HepG2 (cell line): ENCODE results near the gene PRR15L. TPM values are rescaled to one million over a fixed set of nuclear protein-coding genes. Genes with fewer than 3 reads are reported as not detected.
A peak's percentile ranks its signal among the peaks of the same experiment; 100 is the strongest.

Experiments used
- NFAT5 ChIP-seq: sonication (generic); formaldehyde crosslinking; IDR thresholded peaks from 2 replicates; pipeline ENCODE4 v1.4.0; 2020; ENCODE audit warnings: missing genetic modification reagents
- NFIB ChIP-seq: sonication (generic); formaldehyde crosslinking; IDR thresholded peaks from 2 replicates; pipeline ENCODE4 v1.9.0; 2021; ENCODE audit warnings: missing genetic modification reagents, mild to moderate bottlenecking, borderline replicate concordance
- NR2C2 ChIP-seq: sonication (generic); formaldehyde crosslinking; IDR thresholded peaks from 2 replicates; pipeline ENCODE4 v1.4.0; 2020; ENCODE audit warnings: missing genetic modification reagents, mild to moderate bottlenecking, moderate library complexity, borderline replicate concordance
- PCBP2 ChIP-seq: fragments of 200-400 bp; formaldehyde crosslinking; optimal IDR thresholded peaks from 2 replicates; pipeline ENCODE3; 2018; ENCODE audit warnings: low read length, low read depth; ENCODE audit not compliant: poor library complexity, severe bottlenecking
- PRMT3 ChIP-seq: sonication (generic); formaldehyde crosslinking; IDR thresholded peaks from 2 replicates; pipeline ENCODE4 v1.8.1; 2022; ENCODE audit warnings: low read depth, mild to moderate bottlenecking, moderate library complexity, missing genetic modification reagents, borderline replicate concordance
- SMARCC2 ChIP-seq: fragments of 450-650 bp; IDR thresholded peaks from 2 replicates; pipeline ENCODE4 v1.6.1; 2017; ENCODE audit warnings: antibody characterized with exemption, mild to moderate bottlenecking
- TEAD2 ChIP-seq: sonication (generic); formaldehyde crosslinking; IDR thresholded peaks from 2 replicates; pipeline ENCODE4 v1.9.0; 2021; ENCODE audit warnings: missing genetic modification reagents
- ZBTB43 ChIP-seq: sonication (generic); formaldehyde crosslinking; conservative IDR thresholded peaks from 2 replicates; pipeline ENCODE4 v1.4.0; 2020; ENCODE audit warnings: missing genetic modification reagents
- ZBTB44 ChIP-seq: sonication (generic); formaldehyde crosslinking; IDR thresholded peaks from 2 replicates; pipeline ENCODE4 v1.4.0; 2020; ENCODE audit warnings: missing genetic modification reagents
- ZFP36 ChIP-seq: fragments of 150-350 bp; IDR thresholded peaks from 2 replicates; pipeline ENCODE4 v1.6.1; 2018; ENCODE audit warnings: borderline replicate concordance, low read length, low read depth; ENCODE audit not compliant: partially characterized antibody
- ZGPAT ChIP-seq: IDR thresholded peaks from 2 replicates; pipeline ENCODE4 v1.6.1; 2016; ENCODE audit warnings: mild to moderate bottlenecking
- ZKSCAN1 ChIP-seq: fragments of 150-350 bp; IDR thresholded peaks from 2 replicates; pipeline ENCODE4 v1.6.1; 2014; ENCODE audit warnings: low read length
- ZNF430 ChIP-seq: sonication (generic); formaldehyde crosslinking; IDR thresholded peaks from 2 replicates; pipeline ENCODE4 v1.9.0; 2021; ENCODE audit warnings: mild to moderate bottlenecking, missing genetic modification reagents
- ZNF468 ChIP-seq: sonication (generic); formaldehyde crosslinking; IDR thresholded peaks from 2 replicates; pipeline ENCODE4 v1.8.0; 2022; ENCODE audit warnings: mild to moderate bottlenecking, moderate library complexity, missing genetic modification reagents
- ZNF501 ChIP-seq: sonication (generic); formaldehyde crosslinking; IDR thresholded peaks from 2 replicates; pipeline ENCODE4 v1.5.1; 2020; ENCODE audit warnings: mild to moderate bottlenecking, moderate library complexity, missing genetic modification reagents
- ZNF557 ChIP-seq: sonication (generic); formaldehyde crosslinking; IDR thresholded peaks from 2 replicates; pipeline ENCODE4 v1.4.0; 2020; ENCODE audit warnings: missing genetic modification reagents
- ZNF691 ChIP-seq: sonication (generic); formaldehyde crosslinking; IDR thresholded peaks from 2 replicates; pipeline ENCODE4 v1.4.0; 2020; ENCODE audit warnings: missing genetic modification reagents, low read depth, mild to moderate bottlenecking, borderline replicate concordance
- polyA plus RNA-seq, 8 experiments: library from polyadenylated mRNA; depleted of rRNA in 3 of 8; stranded (reverse) in 7 of 8; unstranded in 1 of 8; fragments of >200 nt; fragmentation: Illumina TruSeq in 4 of 8; extraction: Trizol in 4 of 8; gene quantifications; 2 replicates each; pipeline versions ENCODE4 v1.2.1 to v1.2.3, GENCODE V29; 2011 to 2016; ENCODE audit warnings: low read depth in 4 of 8, missing spikeins in 1 of 8, mixed read lengths in 1 of 8; ENCODE audit not compliant: insufficient read depth in 1 of 8
- total RNA-seq, 5 experiments: library from RNA; depleted of rRNA; stranded (reverse); fragments of >200 nt; fragmentation: Illumina TruSeq; extraction: Trizol; gene quantifications; 2 replicates each; pipeline ENCODE4 v1.2.3, GENCODE V29; 2016; ENCODE audit warnings: low read depth in 1 of 5

Gene PRR15L
- total and polyA plus RNA-seq, 2 of the 13 experiments (the other 11 are each of a cell fraction or from before 2014, with no cell fraction given) = 0.44 to 2.0 TPM

- peak; percentile 95 for TF ChIP-seq ZBTB43
- TF ChIP-seq ZNF557 (CRISPR knock-in tag) = peak; percentile 97
- TF ChIP-seq ZNF468 (CRISPR knock-in tag) = peak; percentile 87; the same call in 1 of the 2 replicates
- no peak for TF ChIP-seq ZFP36
- peak; percentile 95 for TF ChIP-seq ZGPAT (CRISPR knock-in tag)
- TF ChIP-seq TEAD2 (CRISPR knock-in tag) = no peak; the same call in 1 of the 2 replicates
- peak; percentile 99 for TF ChIP-seq ZNF430 (CRISPR knock-in tag)
- TF ChIP-seq NR2C2 (CRISPR knock-in tag) = peak; percentile 75; the same call in 1 of the 2 replicates
- no peak for TF ChIP-seq ZKSCAN1
- no peak for TF ChIP-seq ZNF691 (CRISPR knock-in tag)
- TF ChIP-seq NFAT5 (CRISPR knock-in tag) = peak; percentile 96
- peak; percentile 82 for TF ChIP-seq ZBTB44 (CRISPR knock-in tag)
- TF ChIP-seq ZNF501 (CRISPR knock-in tag) = peak; percentile 99
- peak; percentile 93; the same call in 1 of the 2 replicates for TF ChIP-seq PRMT3 (CRISPR knock-in tag)
- no peak for TF ChIP-seq PCBP2
- no peak for TF ChIP-seq SMARCC2
- no peak for TF ChIP-seq NFIB (CRISPR knock-in tag)
These were observed 16.2 kb downstream of the PRR15L start, which contains the start of gene PNPO (continued) for GRCh38 chr17:47941246-47942095.
